Measurements from ENCODE around the gene CACNA1D.
"Not testable (repeated sequence)": the region's sequence is repeated elsewhere in the genome, so short reads cannot be mapped to it uniquely, and the experiment has no call there.

The CACNA1D gene

DNA sequence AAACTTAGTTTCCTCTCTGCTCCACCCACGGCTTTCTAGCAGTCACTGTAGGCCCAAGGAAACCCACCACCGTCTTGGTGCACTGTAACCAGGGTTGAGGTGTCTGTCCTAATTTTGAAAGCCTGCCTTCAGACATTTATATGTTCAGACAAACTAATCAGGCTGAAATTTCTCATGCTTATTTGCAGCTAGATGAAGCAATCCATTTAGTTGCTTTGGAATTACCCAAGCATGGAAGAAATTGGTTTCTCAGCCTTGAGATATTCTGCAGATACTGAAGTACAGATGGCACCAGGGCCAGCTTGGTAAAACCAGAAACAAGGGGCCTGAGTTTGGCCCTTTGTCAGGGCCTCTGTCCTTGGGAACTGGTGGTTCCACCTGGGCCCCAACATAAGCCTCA is 105.4 kb downstream of the CACNA1D start:
- Histone ChIP-seq H3K4me3 (no peak overlapping the region), H3K27ac (no peak overlapping the region)

DNA sequence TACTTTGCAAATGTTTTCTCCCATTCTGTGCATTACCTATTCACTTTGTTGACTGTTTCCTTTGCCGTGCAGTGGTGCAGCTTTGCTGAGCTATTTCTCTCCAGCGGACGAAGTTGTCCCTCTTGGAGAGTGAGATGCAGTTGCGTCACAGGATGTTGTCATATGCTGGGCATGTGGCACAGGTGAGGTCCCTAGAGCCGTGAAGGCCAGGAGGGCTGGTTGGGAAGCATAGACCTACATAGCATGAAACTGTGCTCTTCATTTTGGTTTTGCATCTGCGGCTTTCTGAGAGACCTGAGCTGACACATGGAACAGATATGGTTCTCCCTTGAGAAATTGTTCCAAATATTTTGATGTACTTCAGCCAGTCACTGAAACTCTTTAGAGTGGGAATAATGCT is 108.5 kb downstream of the CACNA1D start:
- Histone ChIP-seq H3K27ac (no peak overlapping the region), H3K4me3 (no peak overlapping the region)

DNA sequence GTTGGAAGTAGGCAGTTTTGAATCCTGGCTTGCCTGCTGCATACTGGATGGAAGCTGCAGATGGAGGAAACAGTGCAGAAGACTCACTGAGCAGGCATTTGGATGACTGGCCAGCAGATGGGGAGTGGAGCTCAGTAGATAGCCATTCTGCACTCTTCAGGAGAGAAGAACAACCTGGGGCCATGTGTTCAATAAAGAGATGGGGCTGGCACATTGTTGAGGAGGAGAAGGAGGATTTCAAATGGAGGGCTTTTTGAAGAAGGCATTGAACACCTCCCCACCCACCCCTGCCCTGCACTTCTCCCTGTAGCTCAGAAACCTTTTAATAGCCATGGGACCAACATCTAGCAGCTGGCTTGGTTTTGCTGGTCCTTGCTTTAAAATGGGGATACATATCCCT is 109.8 kb downstream of the CACNA1D start:
- Histone ChIP-seq H3K4me3 (no peak overlapping the region), H3K27ac (no peak overlapping the region)

DNA sequence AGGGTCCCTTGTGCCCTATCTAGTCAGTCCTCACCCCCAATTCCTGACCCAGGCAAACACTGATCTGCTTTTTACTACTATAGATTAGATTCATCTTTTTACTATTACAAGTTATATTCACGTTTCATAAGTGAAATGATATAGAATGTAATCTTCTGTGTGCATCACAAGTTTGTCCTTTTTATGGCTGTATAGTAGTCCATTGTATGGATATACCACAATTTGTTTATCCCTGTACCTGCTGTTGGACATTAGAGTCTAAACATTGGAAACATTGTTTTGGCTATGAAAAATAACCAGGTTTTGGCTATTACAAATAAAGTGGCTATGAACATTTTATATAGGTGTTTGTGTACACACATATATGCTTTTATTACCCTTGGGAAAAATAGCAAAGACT is 112.4 kb downstream of the CACNA1D start:
- H3K4me3 ChIP-seq = no peak overlapping the region
- no peak overlapping the region for H3K27ac ChIP-seq

DNA sequence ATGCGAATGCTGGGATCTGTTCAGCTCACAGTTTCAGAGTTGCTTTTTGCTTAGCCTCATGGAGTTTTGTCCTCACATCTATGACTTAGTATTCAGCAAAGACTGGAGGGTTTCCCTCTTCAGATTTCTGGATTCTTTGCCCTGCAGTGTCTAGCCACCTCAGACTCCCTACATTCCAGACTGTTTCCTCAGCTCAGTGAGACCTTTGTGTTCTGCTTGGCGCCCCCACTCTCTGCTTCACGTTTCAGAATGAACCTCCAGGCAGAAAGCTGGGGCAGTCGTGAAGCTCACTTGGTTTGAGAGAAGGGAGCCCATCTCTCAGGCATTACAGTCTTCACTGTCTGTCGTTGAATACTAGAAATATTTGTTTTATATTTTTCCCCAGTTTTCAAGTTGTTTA is 118.1 kb downstream of the CACNA1D start:
- H3K27ac ChIP-seq = no peak overlapping the region
- H3K4me3 ChIP-seq = no peak overlapping the region

DNA sequence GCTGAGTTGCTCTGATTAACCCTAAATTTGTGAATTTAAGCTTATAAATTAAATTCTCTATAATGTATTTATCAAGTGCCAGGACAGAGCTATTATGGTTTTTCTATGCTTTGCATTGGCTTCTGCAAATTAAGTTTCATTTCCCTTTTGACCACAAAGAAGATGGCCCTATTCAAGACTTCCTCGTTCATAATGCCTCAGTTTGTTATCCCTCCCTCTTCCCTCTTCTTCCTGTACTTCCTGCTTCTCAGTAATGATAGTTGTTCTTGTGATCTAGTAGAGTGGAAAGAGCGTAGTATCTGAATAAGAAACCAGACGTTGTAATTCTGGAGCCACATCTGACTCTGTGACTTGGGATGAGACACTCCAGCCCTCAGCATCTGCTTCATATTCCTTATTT is 118.7 kb downstream of the CACNA1D start:
- no peak overlapping the region for H3K4me3 ChIP-seq
- peak overlapping the region in 1 of 21 experiments; percentile 16 for H3K27ac ChIP-seq

DNA sequence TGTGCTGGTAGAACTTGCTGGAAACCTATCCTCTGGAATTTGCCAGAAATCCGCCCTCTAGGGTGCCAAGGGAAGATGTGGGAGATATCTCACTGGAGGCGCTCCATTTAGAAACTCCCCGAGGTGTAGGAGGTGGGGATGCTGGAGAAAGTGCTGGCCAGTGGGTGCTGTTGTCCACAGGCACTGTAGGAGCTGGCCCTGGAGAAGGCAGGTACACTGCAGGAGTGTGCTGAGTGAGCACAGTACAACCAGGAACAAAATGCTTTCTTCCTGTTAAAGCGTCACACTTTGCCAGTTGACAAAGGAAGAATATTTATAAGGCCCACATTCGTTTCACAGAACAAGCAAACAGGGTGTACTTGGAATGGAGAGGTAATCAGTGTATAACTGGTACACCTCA is 119.9 kb downstream of the CACNA1D start:
- no peak overlapping the region for H3K27ac ChIP-seq
- no peak overlapping the region for H3K4me3 ChIP-seq

DNA sequence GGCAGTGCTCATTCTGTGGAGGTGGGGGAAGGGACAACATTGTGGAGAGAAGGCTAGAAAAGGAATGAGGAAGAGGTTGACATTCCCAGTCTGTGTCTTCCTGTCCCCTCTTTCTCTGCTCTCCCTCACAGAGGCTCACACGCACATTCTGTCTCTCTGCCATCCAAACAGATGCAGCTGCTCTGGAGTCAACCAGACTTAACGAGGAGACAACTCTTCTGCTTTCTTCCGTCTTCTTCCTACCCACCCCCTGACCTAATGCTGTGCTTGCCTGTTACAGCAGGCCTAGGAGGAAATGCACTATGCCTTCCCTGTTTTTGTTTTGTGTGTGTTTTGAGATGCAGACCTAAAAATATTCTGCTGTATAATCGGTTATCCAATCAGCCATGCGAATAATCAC is 121.9 kb downstream of the CACNA1D start:
- no peak overlapping the region for H3K4me3 ChIP-seq
- H3K27ac ChIP-seq = no peak overlapping the region

DNA sequence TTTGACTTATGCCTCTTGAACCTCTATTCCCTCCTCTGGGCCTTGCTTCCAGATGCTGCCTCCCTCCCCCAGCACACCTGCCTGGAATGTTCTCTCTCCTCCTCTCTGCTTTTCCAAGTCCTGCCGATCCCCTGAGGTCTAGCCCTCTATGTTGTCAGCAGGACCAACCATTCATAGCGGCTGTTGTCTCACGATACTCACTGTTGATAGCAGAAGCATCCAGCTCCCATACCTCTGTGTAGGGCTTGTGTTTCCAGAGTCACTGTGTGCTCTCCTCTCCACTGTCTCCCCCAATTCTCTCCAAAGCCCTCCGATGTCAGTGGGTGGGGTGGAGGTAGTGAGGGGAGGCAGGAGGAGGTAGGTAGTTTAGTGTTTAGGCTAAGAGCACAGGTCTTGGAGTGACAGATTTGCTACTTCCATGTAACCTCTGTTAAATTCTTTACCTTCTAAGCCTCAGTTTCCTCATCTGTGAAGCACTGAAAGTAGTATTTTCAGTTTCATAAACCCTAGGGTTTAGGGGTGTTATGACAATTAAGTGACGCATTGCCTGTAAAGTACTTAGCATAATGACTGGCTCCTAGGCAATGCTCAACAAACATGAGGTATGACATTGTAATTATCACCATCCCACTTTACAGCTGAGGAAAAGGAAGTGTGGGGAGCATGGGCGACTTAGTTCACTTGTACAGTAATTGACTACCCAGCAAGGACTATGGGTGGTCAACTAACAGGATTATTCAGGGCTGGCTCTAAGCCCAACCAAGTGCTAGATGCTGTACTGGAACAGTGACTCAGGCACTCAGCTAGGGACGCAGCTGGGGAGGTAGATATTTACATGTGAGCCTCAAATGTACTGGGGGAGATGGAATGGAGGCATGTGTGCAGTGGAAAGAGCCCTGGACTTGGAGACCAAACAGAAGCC is 122.8 kb downstream of the CACNA1D start:
- Histone ChIP-seq H3K4me3 (no peak overlapping the region), H3K27ac (no peak overlapping the region)

DNA sequence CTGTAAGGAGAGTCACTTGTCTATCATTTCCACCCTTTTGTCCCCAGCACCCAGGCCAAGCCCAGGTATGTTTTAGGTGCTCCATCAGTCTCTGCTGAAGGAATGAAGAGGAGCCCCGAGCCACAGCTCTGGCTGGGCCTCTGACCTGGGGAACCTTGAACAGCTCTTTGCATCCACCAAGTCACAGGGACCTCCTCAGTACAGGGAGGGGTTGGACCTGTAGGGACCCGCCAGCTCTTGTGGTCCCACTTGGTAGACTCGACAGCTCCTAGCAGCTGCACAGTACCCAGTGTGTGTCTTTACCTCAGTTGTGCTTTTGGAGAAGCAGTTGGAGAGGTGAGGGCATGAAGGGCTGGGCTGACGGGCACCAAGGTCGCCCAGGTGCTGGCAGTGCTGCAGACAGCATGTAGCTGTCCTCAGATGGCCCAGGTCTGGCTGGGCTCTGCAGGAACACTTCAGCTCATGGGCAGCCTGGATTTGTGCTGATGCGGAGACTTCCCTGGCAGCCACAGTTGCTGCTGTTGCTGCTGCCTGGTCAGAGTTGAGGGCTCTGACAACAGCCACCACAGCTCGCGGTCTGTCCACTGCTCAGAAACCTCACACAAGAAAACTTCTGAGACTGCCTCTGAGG is 123.6 kb downstream of the CACNA1D start:
- no peak overlapping the region for H3K27ac ChIP-seq
- no peak overlapping the region for H3K4me3 ChIP-seq

DNA sequence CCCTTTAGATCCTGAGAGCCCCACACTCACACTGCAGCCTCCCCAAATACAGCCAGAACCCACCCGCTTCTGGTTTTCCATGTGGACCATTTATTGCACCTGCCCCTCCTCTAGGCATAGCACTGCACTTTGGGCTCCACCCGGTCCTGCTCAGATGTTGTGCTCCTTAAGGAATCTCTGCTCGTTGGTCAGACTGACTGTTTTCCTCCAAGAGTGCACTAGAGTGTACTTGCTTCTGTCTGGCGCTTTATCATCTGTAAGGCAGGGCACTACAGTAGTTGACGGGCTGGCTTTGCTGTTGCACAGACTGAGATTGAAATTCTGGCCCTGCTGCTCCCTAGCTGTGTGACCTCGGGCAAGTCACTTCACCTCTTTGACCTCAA is 124.1 kb downstream of the CACNA1D start:
- H3K4me3 ChIP-seq = no peak overlapping the region

DNA sequence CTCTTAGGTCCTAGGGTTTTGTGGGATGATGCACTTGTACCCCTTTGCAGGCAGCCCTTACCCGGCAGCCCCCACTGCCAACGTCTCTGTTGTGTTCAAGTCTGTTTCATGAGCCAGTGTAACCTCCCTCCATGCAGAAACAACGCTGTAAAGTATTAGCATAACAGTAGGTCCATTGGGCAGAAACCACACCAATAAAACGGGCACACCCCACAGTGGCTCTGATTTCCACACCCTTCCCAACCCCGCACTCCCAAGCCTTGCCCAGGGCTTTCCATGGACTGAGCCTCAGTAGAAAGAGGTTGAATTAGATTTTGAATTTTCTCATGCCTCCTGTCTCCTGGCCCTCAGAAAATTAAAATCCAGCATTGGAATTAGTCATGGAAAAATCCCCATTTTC is 124.5 kb downstream of the CACNA1D start:
- Histone ChIP-seq H3K4me3 (no peak overlapping the region), H3K27ac (no peak overlapping the region)

More for the DNA sequence above, 124.1 kb downstream of the CACNA1D start:
- H3K27ac ChIP-seq = no peak overlapping the region

DNA sequence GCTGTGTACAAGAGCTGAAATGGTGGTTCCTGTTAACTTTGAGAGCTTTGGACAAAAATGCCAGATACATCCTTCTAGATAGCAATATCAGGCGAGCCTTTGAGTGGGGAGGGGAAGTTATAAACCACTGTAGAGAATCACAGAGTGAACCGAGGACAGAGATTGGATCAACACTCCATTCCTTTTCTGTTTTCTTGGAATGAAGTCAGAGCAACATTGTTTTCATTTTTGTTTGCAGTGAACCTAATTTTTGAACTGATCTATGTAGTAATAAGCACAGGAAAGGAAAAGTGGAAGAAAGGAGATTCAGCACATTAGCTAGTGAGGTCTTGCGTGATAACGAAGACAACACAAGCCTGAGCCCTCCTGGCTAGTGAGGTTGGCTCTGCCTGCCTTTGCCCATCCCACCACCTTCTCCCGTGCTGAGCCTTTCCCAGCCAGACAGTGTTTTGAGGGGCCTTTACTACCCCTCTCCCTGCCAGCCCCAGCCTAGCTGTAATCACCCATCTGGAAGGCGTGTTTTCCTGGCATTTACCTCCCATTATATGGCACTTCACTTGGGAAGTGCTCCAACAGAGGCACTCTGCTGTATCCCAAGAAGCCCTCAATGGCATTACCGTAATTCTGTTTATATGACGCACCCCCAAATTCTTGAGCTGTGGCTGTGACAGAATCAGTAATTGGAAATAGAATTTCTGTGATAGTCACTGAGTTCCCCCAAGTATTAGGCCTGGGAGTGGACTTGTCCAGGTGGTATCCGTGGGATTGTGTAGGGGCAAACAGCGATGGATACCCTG is 129.8 kb downstream of the CACNA1D start:
- Histone ChIP-seq H3K4me3 (no peak overlapping the region), H3K27ac (no peak overlapping the region)

DNA sequence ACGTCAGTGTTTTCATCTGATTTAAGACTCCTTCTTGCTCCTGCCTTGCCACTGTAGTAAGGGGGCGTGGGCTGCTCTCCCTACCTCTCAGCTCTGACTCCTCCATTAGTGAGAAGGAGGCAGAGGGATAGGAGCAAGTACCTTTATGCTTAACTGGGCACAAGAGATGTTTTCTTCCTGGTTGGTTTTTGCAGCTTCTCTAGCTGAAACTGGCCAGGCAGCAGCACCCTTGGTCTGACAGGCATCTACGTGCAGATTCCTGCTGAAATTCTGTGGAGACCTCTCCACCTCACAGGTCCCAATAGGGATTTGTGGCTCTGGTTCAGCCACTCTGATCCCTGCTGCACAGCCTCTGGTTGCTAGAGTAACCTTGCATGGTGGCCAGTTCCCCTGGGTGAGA is 132.5 kb downstream of the CACNA1D start:
- no peak overlapping the region for H3K4me3 ChIP-seq
- no peak overlapping the region for H3K27ac ChIP-seq

DNA sequence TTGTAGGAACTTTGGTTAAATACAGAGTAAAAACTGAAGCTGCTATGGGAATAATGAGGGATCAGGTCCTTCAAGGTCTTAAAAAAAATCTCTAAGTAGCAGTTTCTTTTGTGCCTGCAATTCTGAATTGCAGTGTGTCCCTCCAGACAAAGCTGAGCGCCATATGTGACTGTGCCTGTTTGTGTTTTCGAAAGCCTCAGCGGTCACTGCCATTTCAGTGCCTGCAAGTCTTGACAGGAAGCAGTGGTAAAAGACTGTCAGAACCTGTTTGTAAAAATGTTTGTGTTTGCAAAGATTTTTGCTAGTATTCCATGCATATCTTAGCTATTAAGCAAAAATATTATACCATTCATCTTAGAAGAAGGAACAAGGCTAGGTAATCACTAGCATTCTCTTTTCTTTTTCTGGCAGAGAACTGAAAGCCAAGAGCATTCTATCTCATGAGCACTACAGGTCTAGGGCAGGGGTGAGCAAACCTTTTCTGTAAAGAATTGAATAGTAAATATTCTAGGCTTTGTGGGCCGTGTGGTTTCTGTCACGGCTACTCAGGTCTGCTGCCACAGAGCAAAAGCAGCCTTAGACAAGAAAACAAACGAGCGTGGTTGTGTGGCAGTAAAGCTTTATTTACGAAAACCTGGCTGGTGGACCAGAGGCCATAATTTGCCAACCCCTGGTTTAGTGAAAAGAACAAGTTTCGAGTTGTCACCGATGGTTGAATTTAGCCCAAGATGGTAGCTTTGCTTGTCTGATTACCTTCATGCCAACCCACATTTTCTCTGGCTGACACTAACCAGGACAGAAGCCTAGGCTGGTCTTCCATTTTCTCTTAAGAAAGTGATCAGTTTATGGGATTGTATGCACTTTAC is 134.4 kb downstream of the CACNA1D start:
- Histone ChIP-seq H3K4me3 (no peak overlapping the region), H3K27ac (no peak overlapping the region)

DNA sequence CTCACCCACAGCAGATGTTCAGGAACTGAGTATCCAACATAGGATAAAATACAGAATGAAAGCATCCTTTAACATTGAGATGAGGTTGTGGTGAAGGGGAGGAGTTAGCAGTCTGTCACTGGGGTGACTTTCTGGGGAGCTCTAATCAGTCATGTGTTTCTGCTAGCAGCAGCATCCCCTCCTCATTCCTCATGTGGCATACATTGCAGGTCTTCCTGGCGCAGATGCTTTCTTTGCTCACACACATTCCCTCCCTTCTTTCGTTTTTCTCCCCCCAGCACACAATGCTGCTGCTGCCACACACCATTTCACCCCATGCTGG is 135.0 kb downstream of the CACNA1D start:
- Histone ChIP-seq H3K27ac (no peak overlapping the region), H3K4me3 (no peak overlapping the region)

DNA sequence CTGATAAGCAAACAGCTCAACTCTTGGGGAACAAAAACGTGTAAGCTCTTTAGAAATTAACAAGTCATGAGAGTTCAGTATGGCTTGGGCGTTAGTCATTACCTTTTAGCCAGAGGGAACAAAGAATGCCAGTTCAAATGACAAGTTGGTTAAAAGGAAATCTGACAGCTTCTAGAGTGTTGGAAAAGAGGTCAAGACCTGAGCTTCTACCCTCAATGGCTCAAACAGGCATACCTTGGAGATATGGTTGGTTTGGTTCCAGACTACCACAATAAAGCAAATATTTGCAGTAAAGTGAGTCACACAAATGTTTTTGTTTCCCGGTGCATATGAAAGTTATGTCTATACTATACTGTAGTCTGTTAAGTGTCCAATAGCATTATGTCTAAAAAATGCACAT is 136.1 kb downstream of the CACNA1D start:
- H3K4me3 ChIP-seq = no peak overlapping the region
- H3K27ac ChIP-seq = no peak overlapping the region

DNA sequence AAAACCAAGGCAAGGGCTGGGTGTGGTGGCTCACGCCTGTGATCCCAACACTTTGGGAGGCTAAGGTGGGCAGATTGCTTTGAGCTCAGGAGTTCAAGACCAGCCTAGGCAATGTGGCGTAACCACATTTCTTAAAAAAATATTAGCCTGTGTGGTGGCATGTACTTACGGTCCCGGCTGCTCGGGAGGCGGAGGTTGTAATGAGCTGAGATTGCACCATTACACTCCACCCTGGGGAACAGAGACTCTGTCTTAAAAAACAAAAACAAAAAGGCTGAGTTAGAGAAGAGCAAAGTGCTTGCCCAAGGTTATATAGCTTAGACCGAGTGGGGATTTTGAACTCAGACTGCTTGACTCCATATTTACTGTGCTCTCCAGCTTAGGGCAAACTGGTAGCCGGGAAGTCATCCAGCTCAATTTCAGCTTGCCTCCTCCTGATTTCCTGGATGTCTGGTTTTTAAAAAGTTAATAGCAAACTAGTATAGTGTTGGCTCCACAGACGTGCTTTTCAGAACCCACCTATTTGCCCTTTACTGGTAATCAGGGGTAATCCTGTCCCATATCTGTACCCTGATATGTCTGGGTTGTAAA is 138.9 kb downstream of the CACNA1D start:
- Histone ChIP-seq H3K4me3 (no peak overlapping the region), H3K27ac (no peak overlapping the region)

DNA sequence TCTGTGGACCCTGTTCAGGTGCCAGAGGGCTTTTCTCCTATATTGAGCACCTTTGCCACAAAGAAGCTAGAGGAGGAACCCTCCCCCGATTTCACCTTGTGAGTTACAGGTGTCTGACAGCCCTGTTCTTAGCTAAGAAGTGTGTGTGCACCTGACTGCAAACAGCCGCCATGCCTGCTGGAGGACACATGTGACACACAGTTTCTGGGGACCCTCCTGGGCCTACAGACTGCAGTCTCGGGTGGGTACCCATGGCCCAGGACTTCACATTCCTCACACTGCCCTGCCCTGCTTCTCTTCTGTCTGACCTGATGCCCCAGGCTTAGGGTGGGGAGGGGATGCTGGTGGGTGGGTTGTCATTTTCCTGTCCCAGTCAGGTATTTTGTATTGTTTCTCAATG is 140.6 kb downstream of the CACNA1D start:
- H3K4me3 ChIP-seq = no peak overlapping the region
- H3K27ac ChIP-seq = no peak overlapping the region

DNA sequence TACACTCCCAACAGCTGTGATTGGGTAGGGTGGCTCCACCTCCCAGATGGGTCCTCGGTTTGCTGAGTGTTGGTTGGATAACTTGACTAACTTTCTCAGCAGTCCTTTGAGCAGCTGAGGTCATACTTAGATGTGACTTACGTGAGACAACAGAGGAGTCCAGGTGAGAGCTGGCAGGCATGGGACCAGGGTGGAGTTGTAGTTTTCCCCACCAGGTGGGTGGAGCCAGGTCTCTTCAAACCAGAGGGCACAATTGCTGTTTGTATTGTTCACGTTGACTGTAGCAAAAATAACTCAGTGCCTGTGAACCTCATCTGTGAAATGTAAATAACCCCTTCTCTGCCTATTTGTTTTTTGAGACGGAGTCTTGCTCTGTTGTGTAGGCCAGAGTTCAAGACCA is 144.4 kb downstream of the CACNA1D start:
- H3K4me3 ChIP-seq, H3K27ac ChIP-seq: not testable (repeated sequence)

Data from skin epidermis (tissue), 12 donors.